ENCODE results near the gene GNPDA1.
"Not testable (repeated sequence)": the region's sequence is repeated elsewhere in the genome, so short reads cannot be mapped to it uniquely, and the experiment has no call there.

Gene GNPDA1

DNA sequence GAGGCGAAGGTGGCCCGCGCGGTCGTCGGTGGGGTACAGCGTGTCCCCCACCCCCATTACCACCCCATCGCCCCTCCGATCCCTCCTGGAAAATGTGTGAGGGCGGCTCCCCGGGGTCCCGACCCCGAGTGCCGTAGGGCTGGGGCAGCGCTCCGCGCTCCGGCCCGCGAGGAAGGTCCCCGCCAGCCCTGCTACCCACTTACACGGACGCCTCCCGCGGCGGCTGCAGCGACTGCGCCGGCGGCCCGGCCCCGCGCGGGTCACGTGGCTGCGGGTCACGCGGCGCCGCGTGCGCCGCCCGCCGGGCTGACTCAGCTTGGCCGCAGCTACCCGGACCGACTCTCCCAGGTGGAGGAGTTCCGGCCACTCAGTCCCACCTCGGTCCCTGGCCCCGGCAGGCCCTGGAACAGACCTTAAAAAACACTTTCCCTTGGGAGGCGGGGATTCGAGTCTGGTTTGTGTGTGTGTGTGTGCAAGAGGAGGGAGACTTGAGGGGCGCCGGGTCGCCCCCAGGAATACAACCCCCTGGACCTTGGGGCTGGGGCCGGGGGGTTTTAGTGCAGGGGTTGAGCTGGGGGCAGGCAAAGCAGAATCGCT is at the start of gene GNPDA1:
GNPDA1 (minus strand) TSS at position 236 of the 597 bp plus-strand sequence. CDS start 992 bp downstream, outside the sequence.
- DNase-seq, result peak; percentile 79

DNA sequence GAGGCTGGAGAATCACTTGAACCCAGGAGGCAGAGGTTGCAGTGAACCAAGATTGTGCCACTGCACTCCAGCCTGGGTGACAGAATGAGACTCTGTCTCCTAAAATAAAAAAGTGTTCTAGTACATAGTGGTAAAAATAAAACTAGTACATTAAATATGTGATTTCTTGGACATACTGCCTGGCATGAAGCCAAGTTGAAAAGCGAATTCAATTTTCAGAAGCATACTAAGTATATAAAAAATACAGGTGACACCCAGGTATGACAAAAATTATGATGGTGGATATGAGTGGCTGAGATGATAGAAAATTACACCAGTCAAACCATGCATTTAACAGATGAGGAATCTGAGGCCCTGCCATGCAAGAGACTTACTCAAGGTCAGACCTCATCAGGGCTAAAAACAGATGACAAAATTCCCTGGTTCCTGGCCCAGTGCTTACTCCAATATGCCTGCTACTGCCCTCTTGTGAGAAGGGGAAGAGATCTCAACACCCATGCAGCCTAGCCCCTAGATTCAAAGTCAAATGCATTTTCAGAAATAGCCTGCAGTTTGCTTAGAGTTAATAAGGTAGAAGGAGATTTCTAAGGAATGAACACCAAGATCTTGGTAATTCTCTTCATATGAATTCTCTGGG is 46.6 kb upstream of the GNPDA1 start:
- DNase-seq, result peak; percentile 30

DNA sequence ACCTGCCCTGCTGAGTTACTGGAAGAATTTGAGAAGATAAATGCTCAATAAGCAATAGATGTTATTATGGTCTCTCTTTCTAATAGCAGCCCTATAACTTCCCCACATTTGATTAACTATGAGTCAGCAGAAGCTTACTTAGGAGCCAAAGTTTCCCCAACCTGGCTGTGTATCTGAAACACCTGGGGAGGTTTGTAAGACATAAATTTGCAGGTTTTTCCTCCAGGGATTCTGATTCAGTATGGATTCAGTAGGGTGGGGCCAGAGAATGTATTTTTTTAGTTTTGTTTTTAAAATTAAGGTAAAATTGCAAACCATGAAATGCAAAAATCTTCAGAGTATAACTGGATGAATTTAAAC is 44.9 kb upstream of the GNPDA1 start:
- DNase-seq, result no peak

DNA sequence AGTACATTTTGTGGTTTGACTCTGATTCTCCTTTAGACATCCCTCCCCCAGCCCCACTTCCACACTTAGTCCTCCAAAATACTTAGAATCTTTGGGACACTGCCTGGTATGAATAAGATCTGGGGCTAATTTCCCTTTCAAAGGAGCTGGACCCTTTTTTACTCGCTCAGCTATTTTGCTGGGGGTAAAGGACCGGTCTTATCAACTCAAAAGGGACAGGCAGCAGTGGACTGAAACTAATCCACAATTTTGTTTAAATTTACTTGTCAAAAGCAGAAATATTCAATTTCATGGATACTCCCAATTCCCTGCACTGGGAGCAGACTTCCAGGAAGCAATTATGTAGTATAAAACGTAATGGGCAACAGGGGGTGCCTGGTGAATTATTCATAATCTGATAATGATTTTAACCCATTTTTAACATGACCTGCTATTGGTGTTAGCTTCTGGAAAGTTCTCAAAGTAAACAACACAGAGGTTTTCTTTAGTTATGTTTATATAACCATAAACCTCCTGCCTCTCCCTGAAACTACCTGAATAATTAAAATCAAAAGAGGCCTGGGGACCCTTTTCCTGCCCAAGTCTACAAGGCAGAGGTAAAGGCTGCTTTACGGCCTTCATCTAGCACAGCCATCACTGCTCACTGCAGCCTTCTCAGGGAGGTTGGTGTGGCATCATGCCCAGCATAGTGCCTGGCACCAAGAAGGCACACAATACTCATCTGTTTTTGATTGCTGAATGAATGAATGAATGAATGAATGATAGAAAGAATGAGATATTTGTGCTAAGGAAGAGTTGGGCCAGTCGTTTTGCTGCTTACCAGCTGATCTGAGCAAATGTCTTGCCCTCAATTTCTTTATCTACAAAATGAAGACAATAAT is 44.2 kb upstream of the GNPDA1 start:
- DNase-seq, result peak; percentile 41

DNA sequence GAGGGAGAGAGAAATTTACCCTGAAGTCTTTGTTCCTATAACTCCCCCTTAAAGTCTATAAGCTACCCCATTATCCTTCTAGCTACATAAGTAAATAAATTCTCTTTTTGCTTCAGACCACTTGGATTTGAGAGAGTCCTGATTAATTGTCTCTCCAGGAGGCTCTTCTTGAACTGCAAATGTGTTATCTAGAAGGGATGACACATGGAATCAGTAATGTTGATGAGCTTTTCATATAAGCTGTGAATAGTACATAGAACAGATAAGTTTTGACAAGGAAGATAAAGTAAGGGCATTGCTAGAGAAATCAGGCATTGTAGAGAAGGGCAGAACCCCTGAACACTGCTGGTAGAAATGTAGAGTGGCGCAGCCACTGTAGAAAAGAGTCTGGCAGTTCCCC is 42.5 kb upstream of the GNPDA1 start:
- DNase-seq, result no peak

DNA sequence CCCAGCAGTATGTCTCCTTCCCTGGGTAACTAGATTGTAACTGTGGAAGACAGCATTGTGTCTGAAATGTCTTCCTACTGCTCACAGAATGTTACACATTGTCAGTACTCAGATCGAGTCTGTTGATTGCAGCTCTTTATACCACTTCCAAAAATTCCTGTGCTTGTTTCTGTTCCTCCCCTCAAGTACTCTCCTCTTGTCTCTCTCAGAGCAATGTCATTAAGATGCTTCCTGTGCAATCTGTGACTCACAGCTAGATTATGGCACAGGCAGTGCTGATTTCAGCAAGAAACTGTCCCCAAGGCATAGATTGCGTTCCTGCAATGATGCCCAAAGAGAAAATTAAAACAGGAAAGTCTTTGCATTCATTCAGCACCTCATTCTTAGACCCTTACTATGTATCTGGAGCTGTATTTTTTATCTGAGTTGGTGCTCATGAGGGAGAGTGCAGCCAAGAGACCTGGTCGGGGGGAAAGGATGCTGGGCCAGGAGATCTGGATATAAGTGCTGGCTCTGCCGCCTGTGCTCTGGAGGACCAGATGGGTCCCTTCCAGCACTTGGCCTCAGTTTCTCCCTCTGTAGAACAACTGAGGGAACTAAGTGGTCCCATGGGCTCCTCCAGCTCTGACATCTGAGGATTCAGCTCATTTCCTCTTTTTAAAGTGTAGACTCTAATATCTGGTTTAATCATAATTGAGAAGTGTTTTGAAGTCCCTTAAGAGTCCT is 40.8 kb upstream of the GNPDA1 start:
- DNase-seq, result peak; percentile 37

DNA sequence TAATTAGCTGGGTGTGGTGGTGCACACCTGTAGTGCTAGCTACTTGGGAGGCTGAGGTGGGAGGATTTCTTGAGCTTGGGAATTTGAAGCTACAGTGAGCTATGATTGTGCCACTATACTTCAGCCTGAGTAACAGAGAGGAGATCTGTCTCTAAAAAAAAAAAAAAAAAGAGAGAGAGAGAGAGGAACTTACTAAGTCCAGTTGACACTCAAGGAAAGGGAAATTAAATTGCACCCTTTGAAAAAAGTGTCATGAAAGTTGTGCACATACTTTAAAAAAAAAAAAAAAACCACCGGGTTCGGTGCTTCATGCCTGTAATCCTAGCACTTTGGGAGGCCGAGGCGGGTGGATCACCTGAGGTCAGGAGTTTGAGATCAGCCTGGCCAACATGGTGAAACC is 39.2 kb upstream of the GNPDA1 start:
- not testable (repeated sequence) for DNase-seq

DNA sequence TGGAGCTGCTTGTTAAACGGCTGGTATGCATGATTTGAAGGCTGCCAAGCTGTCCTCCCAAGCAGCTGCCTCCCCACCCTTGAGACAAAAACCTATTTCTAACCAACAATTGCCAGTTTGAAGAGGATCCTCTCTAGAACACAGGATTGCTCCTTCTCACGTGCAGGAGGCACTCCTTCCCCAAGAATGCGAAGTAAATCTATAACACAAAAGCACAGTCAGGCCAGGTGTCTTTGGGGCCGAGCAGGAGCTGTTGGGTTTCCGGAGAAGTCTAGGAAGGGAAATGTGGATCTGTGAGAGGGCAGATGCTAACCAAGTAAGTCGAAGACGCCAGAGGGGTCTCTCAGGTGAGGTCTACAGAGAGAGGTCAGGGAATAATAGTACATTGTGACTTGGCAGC is 35.4 kb upstream of the GNPDA1 start:
- DNase-seq, result no peak

DNA sequence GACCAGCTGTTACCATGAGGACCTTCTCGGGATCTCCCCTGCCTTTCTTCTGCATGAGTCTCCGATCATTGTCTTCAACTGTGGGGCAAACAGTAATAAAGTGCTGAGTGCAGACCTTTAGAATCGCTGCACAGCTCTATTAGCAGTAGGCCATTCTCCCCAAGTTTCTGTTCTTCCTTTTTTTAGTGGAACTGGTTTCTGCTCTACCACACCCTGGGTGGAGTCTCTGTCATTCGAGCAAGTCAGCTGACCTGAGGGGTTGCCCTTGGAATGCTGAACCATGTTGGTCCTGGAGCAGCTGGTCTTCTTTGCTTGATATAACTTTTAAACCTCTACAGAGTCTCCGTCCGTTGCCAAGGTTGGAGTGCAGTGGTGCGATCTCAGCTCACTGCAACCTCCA is 33.4 kb upstream of the GNPDA1 start:
- DNase-seq, result no peak

DNA sequence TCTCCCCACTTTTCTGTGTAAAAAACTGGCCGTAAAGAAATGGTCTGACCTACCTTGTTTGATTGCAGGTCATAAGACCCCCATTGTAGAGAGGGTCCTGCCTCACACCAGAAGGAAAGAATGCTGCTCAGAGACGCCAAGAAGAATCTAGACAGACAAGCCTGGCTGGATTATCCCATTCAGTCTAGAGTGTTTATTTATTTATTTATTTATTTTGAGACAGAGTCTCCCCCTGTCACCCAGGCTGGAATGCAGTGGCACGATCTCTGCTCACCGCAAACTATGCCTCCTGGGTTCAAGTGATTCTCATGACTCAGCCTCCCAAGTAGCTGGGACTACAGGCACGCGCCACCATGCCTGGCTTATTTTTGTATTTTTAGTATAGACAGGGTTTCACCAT is 28.1 kb upstream of the GNPDA1 start:
- DNase-seq, result not testable (repeated sequence)

DNA sequence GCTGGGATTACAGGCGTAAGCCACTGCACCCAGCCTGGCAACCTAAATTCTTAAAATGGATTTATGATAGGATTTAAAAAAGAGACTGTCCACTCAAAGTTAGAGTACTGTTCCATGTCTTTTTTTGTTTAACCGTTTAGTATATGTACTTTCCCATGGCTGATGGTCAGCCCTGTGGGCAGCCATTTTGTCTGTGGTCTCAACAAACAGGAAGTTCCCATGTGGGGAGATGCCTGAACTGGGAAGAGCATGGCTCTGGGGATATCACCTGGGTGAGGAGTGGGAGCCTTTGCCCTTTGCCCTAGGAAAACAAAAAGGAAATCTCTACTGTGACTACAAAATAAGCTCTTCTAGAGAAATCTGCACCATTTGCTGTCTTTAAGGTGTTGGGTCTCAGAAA is 27.5 kb upstream of the GNPDA1 start:
- DNase-seq, result no peak

DNA sequence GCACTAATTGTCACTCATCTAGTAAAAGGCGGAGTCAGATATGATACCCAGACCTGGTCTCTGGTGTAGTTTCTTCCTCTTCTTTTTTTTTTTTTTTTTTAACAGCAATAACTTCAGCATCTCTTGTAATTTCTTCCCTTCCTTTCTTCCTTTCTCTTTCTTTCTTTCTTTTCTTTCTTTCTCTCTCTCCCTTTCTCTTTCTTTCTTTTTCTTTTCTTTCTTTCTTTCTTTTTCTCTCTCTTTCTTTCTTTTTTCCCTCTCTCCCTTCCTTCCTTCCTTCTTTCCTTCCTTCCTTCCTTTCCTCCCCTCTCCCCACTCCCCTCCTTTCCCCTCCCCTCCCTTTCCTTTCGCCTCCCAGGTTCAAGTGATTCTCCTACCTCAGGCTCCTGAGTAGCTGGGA is 25.9 kb upstream of the GNPDA1 start:
- DNase-seq, result no peak

DNA sequence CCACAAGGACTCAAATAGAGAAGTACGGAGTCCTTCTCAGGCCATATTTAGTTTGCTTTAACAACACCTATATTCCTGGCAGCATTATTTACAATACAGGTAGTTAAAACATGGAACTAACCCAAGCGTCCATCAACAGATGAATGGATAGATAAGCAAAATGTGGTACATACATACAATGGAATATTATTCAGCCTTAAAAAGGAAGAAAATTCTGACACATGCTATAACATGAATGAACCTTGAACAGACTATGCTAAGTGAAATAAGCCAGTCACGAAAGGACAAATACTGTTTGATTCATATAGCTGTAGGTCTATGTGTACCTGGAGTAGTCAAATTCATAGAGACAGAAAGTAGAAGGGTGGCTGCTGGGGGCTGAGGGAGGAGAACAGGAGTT is 24.8 kb upstream of the GNPDA1 start:
- DNase-seq, result not testable (repeated sequence)

DNA sequence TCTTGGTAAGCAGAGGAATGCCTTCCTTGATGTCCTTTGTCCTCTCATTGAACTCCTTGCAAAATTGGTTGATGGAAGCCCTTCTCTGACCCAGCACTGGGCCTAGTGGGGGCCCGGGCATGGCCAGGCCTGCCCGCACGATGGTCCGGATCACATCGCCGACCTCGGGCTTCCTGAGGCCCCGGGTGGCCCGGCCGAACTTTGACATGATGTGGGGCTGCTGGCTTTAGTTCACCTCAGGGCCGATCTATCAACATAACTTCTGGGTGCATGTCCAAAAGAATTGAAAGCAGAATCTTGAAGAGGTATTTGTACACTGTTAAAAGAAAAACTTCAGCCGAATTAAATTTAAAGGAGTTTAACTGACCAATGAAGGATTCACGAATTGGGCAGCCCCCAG is 24.1 kb upstream of the GNPDA1 start:
- DNase-seq, result no peak

DNA sequence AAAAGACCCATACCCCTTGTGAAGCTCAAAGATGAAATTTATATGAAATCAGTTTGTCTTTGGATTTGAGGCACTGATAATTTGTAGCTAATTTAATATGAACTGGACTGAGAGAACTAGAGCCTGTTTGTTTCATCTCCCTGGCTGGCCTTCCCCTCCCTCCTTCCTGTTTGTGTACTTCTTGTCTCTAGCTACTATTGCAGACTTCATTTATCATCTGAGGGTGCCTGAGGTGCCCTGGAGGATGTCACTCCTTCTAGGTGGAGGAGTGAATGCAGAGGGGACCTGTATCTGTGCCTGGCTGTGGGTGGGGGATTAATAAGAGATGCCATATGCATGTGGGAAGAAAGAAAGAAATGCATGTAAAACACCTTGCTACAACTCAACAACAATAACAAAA is 22.2 kb upstream of the GNPDA1 start:
- no peak for DNase-seq

DNA sequence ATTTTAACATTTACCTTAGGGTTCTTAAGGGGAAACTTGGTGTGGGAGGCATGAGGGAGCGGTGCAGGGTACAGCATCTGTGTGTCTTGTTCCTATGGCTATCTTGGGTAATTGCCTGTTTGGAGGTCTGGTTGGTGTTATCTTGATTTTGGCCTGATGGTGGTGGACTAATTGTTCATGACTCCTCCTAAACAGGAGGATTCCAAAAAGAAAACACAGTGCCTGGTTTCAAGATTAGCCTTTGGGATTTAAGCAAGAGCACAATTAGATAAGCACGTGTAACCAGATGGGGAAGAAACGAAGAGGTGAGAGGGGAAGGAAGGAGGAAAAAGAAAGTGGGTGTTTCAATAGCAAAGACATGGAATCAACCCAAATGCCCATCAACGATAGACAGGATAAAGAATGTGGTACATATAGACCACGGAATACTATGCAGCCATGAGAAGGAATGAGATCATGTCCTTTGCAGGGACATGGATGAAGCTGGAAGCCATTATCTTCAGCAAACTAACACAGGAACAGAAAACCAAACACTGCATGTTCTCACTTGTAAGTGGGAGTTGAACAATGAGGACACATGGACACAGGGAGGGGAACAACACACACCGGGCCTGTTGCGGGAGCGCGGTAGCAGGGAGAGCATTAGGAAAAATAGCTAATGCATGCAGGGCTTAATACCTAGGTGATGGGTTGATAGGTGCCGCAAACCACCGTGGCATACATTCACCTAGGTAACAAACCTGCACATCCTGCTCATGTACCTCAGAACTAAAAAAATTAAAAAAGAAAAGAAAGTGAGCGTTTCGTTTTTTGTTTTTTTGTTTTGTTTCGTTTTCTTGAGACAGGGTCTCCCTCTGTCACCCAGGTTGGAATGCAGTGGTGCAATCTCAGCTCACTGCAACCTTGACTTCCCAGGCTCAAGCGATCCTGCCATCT is 21.1 kb upstream of the GNPDA1 start:
- not testable (repeated sequence) for DNase-seq

DNA sequence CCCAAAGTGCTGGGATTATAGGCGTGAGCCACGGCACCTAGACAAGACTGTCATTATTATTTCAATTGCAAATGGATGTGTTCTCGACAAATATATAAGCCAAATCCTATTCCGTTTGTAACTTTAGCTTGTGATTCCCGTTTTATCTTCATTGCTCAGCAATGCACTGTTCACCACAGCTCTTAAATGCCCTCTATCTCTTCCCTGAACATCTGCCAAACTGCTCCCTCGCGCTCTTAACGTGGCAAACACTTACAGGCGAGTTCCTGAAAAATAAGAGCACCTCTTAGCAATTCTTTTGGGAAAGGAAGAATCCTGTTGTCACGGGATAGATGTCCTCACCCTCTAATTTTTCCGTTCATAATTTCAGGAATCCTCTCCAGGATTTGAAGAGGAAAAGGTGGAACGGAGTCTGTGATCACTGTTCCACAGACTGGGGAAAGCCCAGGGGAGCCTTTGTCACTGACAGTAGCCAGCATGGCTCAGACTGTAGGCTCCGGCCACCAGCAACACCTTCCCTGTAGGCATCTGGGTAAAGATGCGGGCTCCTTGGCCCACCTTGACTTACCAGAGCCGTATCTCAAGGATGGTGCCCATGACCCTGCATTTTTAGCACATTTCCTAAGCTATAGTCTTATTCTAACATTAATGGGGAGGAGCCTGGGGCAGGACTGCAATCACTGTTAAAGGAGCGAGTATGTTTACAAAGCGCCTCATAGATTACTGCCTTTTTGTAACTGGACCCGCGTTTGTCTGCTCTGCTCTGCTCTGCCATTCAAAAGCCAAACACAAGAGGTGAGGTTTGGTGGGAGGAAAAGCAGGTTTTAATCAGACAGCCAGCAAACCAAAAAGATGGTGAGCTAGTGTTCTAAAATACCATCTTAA is 20.2 kb upstream of the GNPDA1 start:
- no peak for DNase-seq

DNA sequence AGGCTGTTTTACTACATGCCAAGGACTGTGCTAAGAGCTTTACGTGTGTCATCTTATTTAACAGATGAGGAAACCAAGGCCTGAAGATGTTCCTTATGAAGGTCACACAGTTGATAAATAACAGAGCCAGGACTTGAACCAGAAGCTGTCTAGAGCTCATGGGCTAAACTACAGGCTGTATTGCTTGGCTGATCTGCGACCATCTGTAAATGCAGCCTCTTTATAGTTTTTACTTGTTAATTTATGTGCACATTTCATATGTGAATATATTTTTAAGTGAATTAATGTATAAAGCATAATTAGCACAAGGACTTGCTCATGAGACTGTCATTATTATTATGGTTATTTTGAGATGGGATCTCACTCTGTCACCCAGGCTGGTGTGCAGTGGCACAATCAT is 19.3 kb upstream of the GNPDA1 start:
- no peak for DNase-seq

DNA sequence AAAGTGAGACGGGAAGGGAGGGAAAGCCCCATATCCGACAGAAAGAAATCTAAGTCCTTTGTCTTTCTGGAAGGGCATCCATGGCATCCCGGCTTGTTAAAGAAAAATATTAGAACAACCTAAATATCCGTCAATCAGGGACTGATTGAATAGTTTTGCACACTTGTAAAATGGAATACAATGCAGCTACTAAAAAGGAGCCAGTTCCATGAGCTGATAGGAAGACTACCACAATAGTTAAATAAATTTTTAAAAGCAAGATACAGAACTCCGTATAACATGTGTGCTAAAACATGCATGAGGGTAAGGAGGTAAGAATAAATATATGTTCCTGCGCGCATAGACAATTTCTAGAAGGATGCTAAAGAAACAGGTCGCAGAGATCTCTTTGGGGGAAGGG is 12.8 kb upstream of the GNPDA1 start:
- DNase-seq, result no peak

DNA sequence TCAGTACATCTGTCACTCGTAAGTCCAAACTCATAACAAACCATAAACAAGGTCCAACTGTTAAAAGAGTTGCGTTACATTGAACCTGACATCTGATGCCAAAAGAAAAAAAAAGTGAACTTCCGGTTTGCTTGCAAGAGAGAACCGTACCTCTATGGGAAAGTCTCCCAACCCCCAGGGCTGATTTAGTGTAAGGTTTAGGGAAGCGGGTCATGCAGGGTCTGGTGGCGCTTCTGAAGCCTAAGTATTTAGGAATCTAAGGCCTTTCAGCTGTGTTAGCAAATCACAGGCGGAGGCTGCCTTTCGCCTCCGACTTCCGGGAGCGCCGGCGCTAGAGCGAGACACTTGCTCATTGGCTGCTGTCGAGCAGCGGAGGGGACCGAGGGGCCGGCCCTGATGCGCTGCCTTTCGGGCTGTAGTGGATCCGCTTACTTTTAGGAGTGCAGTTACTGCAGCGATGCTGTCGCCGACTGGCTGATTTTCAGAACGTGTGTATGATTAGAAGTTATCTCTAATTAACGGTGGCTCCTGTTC is 12.0 kb upstream of the GNPDA1 start:
- peak; percentile 92 for DNase-seq

DNA sequence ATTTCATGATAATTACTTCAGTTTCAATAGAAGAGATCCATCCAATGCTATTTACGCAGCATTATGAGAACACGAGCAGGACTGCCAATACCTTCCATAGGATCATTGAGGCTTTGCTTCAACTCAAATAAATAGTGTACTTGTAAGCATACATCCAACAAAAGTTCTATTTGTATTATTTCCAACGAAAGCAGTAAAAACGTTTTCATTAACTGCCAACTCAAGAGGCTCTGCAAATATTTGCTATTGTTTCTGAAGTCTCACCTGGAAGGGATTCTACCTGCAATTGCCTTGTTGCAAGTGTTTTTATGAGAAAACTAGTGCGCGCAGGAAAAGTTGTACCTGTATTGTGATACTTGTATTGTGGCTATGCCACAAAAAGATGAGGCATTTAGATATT is 11.0 kb upstream of the GNPDA1 start:
- DNase-seq, result no peak

All from midbrain (tissue), 1 donor.